GM23338 (cell line): ENCODE measurements around the gene FAAP100. TPM values are rescaled to one million over a fixed set of nuclear protein-coding genes. Genes with fewer than 3 reads are reported as not detected.

ENCODE experiments used
- ATAC-seq: fragments of 200-7000 bp; cut with Tn5 transposase; 3 replicates; pipeline ENCODE4 v1.9.1; 2020
- DNase-seq: peaks from one replicate; pipeline ENCODE4 v3.0.0-alpha.2; 2015; ENCODE audit warnings: low spot score
- H2AFZ ChIP-seq: fragments of 200-600 bp; sonication (generic); 2 replicates; pipeline ENCODE4 v1.8.0; 2016; ENCODE audit warnings: antibody characterized with exemption, mild to moderate bottlenecking, moderate library complexity
- H3F3A ChIP-seq: fragments of 200-600 bp; sonication (generic); replicated peaks from 2 replicates; pipeline ENCODE4 v1.8.0; 2017; ENCODE audit warnings: antibody characterized with exemption, mixed run types, low read depth
- H3K27ac ChIP-seq: fragments of 200-600 bp; sonication (generic); 2 replicates; pipeline ENCODE4 v1.6.1; 2016; ENCODE audit warnings: low read depth
- H3K27me3 ChIP-seq: fragments of 200-600 bp; sonication (generic); 2 replicates; pipeline ENCODE4 v1.8.0; 2016; ENCODE audit warnings: mild to moderate bottlenecking, mixed run types, moderate library complexity; ENCODE audit not compliant: insufficient read depth
- H3K36me3 ChIP-seq: fragments of 200-600 bp; sonication (generic); 2 replicates; pipeline ENCODE4 v1.8.0; 2016; ENCODE audit warnings: mild to moderate bottlenecking; ENCODE audit not compliant: insufficient read depth
- H3K4me1 ChIP-seq: fragments of 200-600 bp; sonication (generic); 2 replicates; pipeline ENCODE4 v1.8.0; 2016; ENCODE audit warnings: mild to moderate bottlenecking, moderate library complexity; ENCODE audit not compliant: insufficient read depth
- H3K4me2 ChIP-seq: fragments of 200-600 bp; sonication (generic); 2 replicates; pipeline ENCODE4 v1.7.1; 2017; ENCODE audit warnings: mixed run types
- H3K4me3 ChIP-seq: fragments of 200-600 bp; sonication (generic); 2 replicates; pipeline ENCODE4 v1.6.1; 2016; ENCODE audit warnings: mixed run types
- H3K79me2 ChIP-seq: fragments of 200-600 bp; sonication (generic); replicated peaks from 2 replicates; pipeline ENCODE4 v1.8.0; 2017; ENCODE audit warnings: mild to moderate bottlenecking; ENCODE audit not compliant: insufficient read depth
- H3K9me2 ChIP-seq: fragments of 200-600 bp; sonication (generic); 2 replicates; pipeline ENCODE4 v1.8.0; 2017; ENCODE audit not compliant: insufficient read depth
- H4K20me1 ChIP-seq: fragments of 200-600 bp; sonication (generic); replicated peaks from 2 replicates; pipeline ENCODE4 v1.8.0; 2017; ENCODE audit warnings: mild to moderate bottlenecking; ENCODE audit not compliant: insufficient read depth
- H3K27ac Mint-ChIP-seq: 2 replicates; pipeline ENCODE4 v1.8.0; 2020; ENCODE audit warnings: inconsistent platforms, mild to moderate bottlenecking, moderate library complexity, mixed read lengths
- H3K27me3 Mint-ChIP-seq: 3 replicates; pipeline ENCODE4 v1.8.0; 2022; ENCODE audit warnings: low read depth, mild to moderate bottlenecking, moderate library complexity, mixed read lengths, inconsistent platforms; ENCODE audit not compliant: insufficient read depth, poor library complexity
- H3K36me3 Mint-ChIP-seq: 3 replicates; pipeline ENCODE4 v1.8.0; 2021; ENCODE audit warnings: low read depth, mild to moderate bottlenecking, inconsistent platforms, moderate library complexity, mixed read lengths
- H3K4me1 Mint-ChIP-seq: 3 replicates; pipeline ENCODE4 v1.8.0; 2020; ENCODE audit warnings: mild to moderate bottlenecking, inconsistent platforms, mixed read lengths
- H3K4me3 Mint-ChIP-seq: 3 replicates; pipeline ENCODE4 v1.8.0; 2021; ENCODE audit warnings: moderate library complexity, mild to moderate bottlenecking, inconsistent platforms, mixed read lengths
- H3K9me3 Mint-ChIP-seq: 3 replicates; pipeline ENCODE4 v1.8.0; 2020; ENCODE audit warnings: moderate library complexity, mild to moderate bottlenecking, inconsistent platforms, mixed read lengths
- CREB1 ChIP-seq: fragments of 250-450 bp; sonication (Bioruptor Pico); IDR thresholded peaks from 2 replicates; pipeline ENCODE4 v1.5.0; 2020; ENCODE audit warnings: low read depth, mild to moderate bottlenecking, moderate library complexity
- CTCF ChIP-seq, 2 experiments: fragments of 200-600 bp in 1 of 2; sonication (generic) in 1 of 2; conservative IDR thresholded peaks; 2 replicates each; pipeline versions ENCODE4 v1.5.1 to v1.6.1; 2016 to 2017; ENCODE audit warnings: antibody characterized with exemption in 2 of 2, low read depth in 2 of 2, mild to moderate bottlenecking in 2 of 2, moderate library complexity in 1 of 2
- ETS1 ChIP-seq: IDR thresholded peaks from 2 replicates; pipeline ENCODE4 v1.6.1; 2016; ENCODE audit warnings: antibody characterized with exemption
- EZH2 ChIP-seq: fragments of 200-600 bp; sonication (generic); IDR thresholded peaks from one replicate; pipeline ENCODE4 v1.8.0; 2017; ENCODE audit warnings: antibody characterized with exemption, mild to moderate bottlenecking, low read depth; ENCODE audit not compliant: unreplicated experiment
- EZH2phosphoT487 ChIP-seq: fragments of 200-600 bp; sonication (generic); IDR thresholded peaks from one replicate; pipeline ENCODE4 v1.8.1; 2018; ENCODE audit warnings: antibody characterized with exemption; ENCODE audit not compliant: unreplicated experiment
- JUNB ChIP-seq: IDR thresholded peaks from one replicate; pipeline ENCODE4 v1.6.1; 2016; ENCODE audit warnings: antibody characterized with exemption; ENCODE audit not compliant: unreplicated experiment
- NANOG ChIP-seq: IDR thresholded peaks from 2 replicates; pipeline ENCODE4 v1.6.1; 2016; ENCODE audit warnings: antibody characterized with exemption, borderline replicate concordance
- POLR2AphosphoS5 ChIP-seq: IDR thresholded peaks from 2 replicates; pipeline ENCODE4 v1.6.1; 2016; ENCODE audit warnings: antibody characterized with exemption, low read depth
- REST ChIP-seq: IDR thresholded peaks from one replicate; pipeline ENCODE4 v1.6.1; 2018; ENCODE audit warnings: antibody characterized with exemption; ENCODE audit not compliant: unreplicated experiment
- STAT1 ChIP-seq: IDR thresholded peaks from one replicate; pipeline ENCODE4 v1.6.1; 2016; ENCODE audit warnings: antibody characterized with exemption; ENCODE audit not compliant: unreplicated experiment
- ZNF114 ChIP-seq: fragments of 250-450 bp; sonication (Bioruptor Pico); IDR thresholded peaks from 2 replicates; pipeline ENCODE4 v1.5.0; 2020; ENCODE audit warnings: mild to moderate bottlenecking, moderate library complexity
- ZNF331 ChIP-seq: fragments of 250-450 bp; sonication (Bioruptor Pico); IDR thresholded peaks from 2 replicates; pipeline ENCODE4 v1.5.0; 2020; ENCODE audit warnings: low read depth, mild to moderate bottlenecking, moderate library complexity
- ZNF462 ChIP-seq: fragments of 250-450 bp; sonication (Bioruptor Pico); IDR thresholded peaks from 2 replicates; pipeline ENCODE4 v1.5.0; 2020; ENCODE audit warnings: mild to moderate bottlenecking, moderate library complexity
- polyA plus RNA-seq: library from polyadenylated mRNA; unstranded; fragments of >200 nt; fragmentation: Nextera tagmentation; extraction: Ambion mirVana; gene quantifications from 2 replicates; pipeline ENCODE4 v1.2.1, GENCODE V29; 2016
- total RNA-seq: library from RNA; depleted of rRNA; stranded (reverse); fragments of >200 nt; shearing (Covaris generic); gene quantifications from 2 replicates; pipeline ENCODE4 v1.2.3, GENCODE V29; 2014

The FAAP100 gene
- total and polyA plus RNA-seq, 2 experiments from 2014 or later: 16.0 to 50.5 TPM

- Histone ChIP-seq H3K79me2 (peaks cover 23% of the 10 kb centered on the region), H3K4me1 (peaks cover 8% of the 10 kb centered on the region; the same call in 1 of the 2 replicates), H3K27me3 (no peaks in the 10 kb centered on the region), H3K4me2 (peak overlapping the region; percentile 97), H3K4me3 (peak overlapping the region; percentile 99), H2AFZ (no peak overlapping the region), H3K27ac (peak overlapping the region; percentile 61; the same call in 1 of the 2 replicates), H3K36me3 (no peaks in the 10 kb centered on the region; the same call in 1 of the 2 replicates), H3K9me2 (no peaks in the 10 kb centered on the region), H3F3A (peaks cover 15% of the 10 kb centered on the region), H4K20me1 (no peaks in the 10 kb centered on the region; the same call in 1 of the 2 replicates)
- Mint-ChIP-seq H3K27me3 (peaks cover 23% of the 10 kb centered on the region), H3K9me3 (no peaks in the 10 kb centered on the region), H3K4me3 (peak overlapping the region; percentile 89), H3K36me3 (peaks cover 41% of the 10 kb centered on the region), H3K27ac (peak overlapping the region; percentile 94), H3K4me1 (peaks cover 22% of the 10 kb centered on the region)
- no peak for ATAC-seq
- no peak for TF ChIP-seq ETS1
- TF ChIP-seq POLR2AphosphoS5: no peak
- no peak for TF ChIP-seq REST
- no peak for TF ChIP-seq ZNF114
- TF ChIP-seq CREB1 (CRISPR knock-in tag): no peak
- TF ChIP-seq CTCF (conservative IDR thresholded peaks at IDR 0.05; ENCODE audit: low read depth in 2 of 2): no peak
- no peak for TF ChIP-seq ZNF462 (CRISPR knock-in tag)
- TF ChIP-seq NANOG: no peak
- TF ChIP-seq EZH2phosphoT487: no peak
- TF ChIP-seq STAT1: no peak
- no peak for TF ChIP-seq JUNB
- TF ChIP-seq ZNF331 (CRISPR knock-in tag): no peak
- no peak for TF ChIP-seq EZH2
- no peak for DNase-seq
Measured at GRCh38 chr17:81553616-81554181, 1.5 kb upstream of the FAAP100 start.
